ENCODE results near the gene SLC22A23.

GRCh38 chr6:3353213-3353903, 103.5 kb downstream of the SLC22A23 start:
- TF ChIP-seq NR2F2 (IDR thresholded peaks at IDR 0.05): no peak
- TF ChIP-seq CTCF (IDR thresholded peaks at IDR 0.05; ENCODE audit: low read depth, low read length, missing input control): no peak
- TF ChIP-seq FOXA1 (IDR thresholded peaks at IDR 0.05): no peak
- TF ChIP-seq GABPA (IDR thresholded peaks at IDR 0.05 in 1 of 2, conservative IDR thresholded peaks at IDR 0.05 in 1 of 2): no peak
- TF ChIP-seq TAF1 (conservative IDR thresholded peaks at IDR 0.05): no peak
- TF ChIP-seq SP1 (IDR thresholded peaks at IDR 0.05): no peak
- TF ChIP-seq EGR1 (IDR thresholded peaks at IDR 0.05; ENCODE audit: low read depth in 2 of 2): no peak
- TF ChIP-seq YY1 (IDR thresholded peaks at IDR 0.05): no peak
- TF ChIP-seq, protein P1, sequence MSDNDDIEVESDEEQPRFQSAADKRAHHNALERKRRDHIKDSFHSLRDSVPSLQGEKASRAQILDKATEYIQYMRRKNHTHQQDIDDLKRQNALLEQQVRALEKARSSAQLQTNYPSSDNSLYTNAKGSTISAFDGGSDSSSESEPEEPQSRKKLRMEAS (IDR thresholded peaks at IDR 0.05): no peak
- TF ChIP-seq, protein P2, sequence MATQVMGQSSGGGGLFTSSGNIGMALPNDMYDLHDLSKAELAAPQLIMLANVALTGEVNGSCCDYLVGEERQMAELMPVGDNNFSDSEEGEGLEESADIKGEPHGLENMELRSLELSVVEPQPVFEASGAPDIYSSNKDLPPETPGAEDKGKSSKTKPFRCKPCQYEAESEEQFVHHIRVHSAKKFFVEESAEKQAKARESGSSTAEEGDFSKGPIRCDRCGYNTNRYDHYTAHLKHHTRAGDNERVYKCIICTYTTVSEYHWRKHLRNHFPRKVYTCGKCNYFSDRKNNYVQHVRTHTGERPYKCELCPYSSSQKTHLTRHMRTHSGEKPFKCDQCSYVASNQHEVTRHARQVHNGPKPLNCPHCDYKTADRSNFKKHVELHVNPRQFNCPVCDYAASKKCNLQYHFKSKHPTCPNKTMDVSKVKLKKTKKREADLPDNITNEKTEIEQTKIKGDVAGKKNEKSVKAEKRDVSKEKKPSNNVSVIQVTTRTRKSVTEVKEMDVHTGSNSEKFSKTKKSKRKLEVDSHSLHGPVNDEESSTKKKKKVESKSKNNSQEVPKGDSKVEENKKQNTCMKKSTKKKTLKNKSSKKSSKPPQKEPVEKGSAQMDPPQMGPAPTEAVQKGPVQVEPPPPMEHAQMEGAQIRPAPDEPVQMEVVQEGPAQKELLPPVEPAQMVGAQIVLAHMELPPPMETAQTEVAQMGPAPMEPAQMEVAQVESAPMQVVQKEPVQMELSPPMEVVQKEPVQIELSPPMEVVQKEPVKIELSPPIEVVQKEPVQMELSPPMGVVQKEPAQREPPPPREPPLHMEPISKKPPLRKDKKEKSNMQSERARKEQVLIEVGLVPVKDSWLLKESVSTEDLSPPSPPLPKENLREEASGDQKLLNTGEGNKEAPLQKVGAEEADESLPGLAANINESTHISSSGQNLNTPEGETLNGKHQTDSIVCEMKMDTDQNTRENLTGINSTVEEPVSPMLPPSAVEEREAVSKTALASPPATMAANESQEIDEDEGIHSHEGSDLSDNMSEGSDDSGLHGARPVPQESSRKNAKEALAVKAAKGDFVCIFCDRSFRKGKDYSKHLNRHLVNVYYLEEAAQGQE (IDR thresholded peaks at IDR 0.05): no peak
